Ecto neural progenitor cell (in vitro differentiated cells): ENCODE results near the gene UCP3.

Experiments
- DNase-seq: peaks from one replicate; pipeline ENCODE4 v3.0.0-alpha.2; 2018; ENCODE audit warnings: low spot score

UCP3 gene

GRCh38 chr11:74018331-74019005 lies 9.6 kb upstream of the UCP3 start:
- DNase-seq = no peak

- no peak for DNase-seq
Measured at GRCh38 chr11:74017631-74018030, 8.7 kb upstream of the UCP3 start.

GRCh38 chr11:74015919-74016684 lies 7.2 kb upstream of the UCP3 start:
- no peak for DNase-seq

GRCh38 chr11:74014880-74015279 lies 6.0 kb upstream of the UCP3 start:
- DNase-seq = no peak

- no peak for DNase-seq
Measured at GRCh38 chr11:74013141-74013540, 4.3 kb upstream of the UCP3 start.

GRCh38 chr11:74012074-74012809 lies 3.4 kb upstream of the UCP3 start:
- no peak for DNase-seq

- DNase-seq = no peak
Measured at GRCh38 chr11:74011360-74012073, 2.6 kb upstream of the UCP3 start.

- DNase-seq = no peak
Measured at GRCh38 chr11:74010306-74011300, 1.7 kb upstream of the UCP3 start.

- DNase-seq = no peak
Measured at GRCh38 chr11:74009675-74010305, 905 bp upstream of the UCP3 start.

GRCh38 chr11:74009230-74009547 lies 304 bp upstream of the UCP3 start:
- no peak for DNase-seq

- no peak for DNase-seq
Measured at GRCh38 chr11:74007691-74008372, 1.1 kb downstream of the UCP3 start.

- no peak for DNase-seq
Measured at GRCh38 chr11:74006743-74007304, 2.1 kb downstream of the UCP3 start.

- DNase-seq = no peak
Measured at GRCh38 chr11:74005721-74006517, 3.0 kb downstream of the UCP3 start.

GRCh38 chr11:74004759-74005615 lies 3.9 kb downstream of the UCP3 start:
- no peak for DNase-seq

GRCh38 chr11:74004046-74004695 lies 4.7 kb downstream of the UCP3 start:
- no peak for DNase-seq

GRCh38 chr11:74002832-74003231 lies 6.1 kb downstream of the UCP3 start:
- no peak for DNase-seq

GRCh38 chr11:74001822-74002286 lies 7.0 kb downstream of the UCP3 start:
- DNase-seq = no peak
